ENCODE data around the gene MAP3K21. TPM values are rescaled to one million over a fixed set of nuclear protein-coding genes. Genes with fewer than 3 reads are reported as not detected.
A peak's percentile ranks its signal among the peaks of the same experiment; 100 is the strongest.

Gene MAP3K21
- total RNA-seq, 1 donor from 2014 or later = 0.67 TPM

DNA sequence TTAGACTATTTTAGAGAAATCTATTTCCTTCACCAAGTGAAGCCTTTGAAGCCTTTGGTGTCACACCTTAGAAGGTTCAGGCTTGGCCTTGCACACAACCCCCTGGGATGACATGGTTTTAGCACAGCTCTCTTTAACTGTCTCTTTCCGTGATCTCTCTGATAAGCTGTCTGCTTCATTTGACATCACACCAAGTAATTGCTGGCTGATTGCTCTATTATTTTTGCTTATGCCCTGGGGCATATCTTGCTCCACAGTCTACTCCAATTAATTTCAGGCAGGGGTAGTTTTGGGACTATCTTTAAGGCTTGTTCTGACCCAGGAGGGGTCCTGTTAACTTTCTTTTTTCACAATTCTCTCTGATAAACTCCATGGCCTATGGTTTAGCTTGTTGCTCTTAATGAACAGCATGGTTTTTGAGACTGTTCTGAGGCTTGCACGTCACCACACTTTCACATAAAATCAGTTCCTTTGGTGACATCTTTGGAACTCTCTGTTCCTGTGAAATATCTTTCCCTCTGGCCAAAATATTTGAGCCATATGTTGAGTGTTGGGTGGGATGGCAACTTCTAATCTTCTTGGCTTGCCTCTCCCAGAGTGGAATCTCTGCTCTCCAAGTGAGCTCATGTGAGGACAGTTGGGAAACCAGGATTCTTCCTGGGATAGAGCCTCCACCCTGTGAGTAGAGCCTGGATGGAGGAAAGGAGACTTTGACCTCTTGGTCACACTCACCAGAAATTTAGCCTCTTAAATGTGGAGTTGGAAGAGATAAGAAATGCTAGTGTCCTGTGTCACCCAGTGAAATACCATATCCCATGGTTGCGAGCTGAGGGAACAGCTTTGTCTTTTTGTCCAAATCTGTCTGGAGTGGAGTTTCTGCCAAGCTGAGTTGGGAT lies 63.6 kb downstream of the MAP3K21 start:
- TF ChIP-seq, protein P1, sequence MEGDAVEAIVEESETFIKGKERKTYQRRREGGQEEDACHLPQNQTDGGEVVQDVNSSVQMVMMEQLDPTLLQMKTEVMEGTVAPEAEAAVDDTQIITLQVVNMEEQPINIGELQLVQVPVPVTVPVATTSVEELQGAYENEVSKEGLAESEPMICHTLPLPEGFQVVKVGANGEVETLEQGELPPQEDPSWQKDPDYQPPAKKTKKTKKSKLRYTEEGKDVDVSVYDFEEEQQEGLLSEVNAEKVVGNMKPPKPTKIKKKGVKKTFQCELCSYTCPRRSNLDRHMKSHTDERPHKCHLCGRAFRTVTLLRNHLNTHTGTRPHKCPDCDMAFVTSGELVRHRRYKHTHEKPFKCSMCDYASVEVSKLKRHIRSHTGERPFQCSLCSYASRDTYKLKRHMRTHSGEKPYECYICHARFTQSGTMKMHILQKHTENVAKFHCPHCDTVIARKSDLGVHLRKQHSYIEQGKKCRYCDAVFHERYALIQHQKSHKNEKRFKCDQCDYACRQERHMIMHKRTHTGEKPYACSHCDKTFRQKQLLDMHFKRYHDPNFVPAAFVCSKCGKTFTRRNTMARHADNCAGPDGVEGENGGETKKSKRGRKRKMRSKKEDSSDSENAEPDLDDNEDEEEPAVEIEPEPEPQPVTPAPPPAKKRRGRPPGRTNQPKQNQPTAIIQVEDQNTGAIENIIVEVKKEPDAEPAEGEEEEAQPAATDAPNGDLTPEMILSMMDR (IDR thresholded peaks at IDR 0.05; ENCODE audit: unreplicated experiment) = no peak
- Mint-ChIP-seq H3K4me1 (ENCODE audit: unreplicated experiment) (no peaks in the 10 kb centered on the region), H3K4me3 (ENCODE audit: unreplicated experiment) (no peak overlapping the region)

DNA sequence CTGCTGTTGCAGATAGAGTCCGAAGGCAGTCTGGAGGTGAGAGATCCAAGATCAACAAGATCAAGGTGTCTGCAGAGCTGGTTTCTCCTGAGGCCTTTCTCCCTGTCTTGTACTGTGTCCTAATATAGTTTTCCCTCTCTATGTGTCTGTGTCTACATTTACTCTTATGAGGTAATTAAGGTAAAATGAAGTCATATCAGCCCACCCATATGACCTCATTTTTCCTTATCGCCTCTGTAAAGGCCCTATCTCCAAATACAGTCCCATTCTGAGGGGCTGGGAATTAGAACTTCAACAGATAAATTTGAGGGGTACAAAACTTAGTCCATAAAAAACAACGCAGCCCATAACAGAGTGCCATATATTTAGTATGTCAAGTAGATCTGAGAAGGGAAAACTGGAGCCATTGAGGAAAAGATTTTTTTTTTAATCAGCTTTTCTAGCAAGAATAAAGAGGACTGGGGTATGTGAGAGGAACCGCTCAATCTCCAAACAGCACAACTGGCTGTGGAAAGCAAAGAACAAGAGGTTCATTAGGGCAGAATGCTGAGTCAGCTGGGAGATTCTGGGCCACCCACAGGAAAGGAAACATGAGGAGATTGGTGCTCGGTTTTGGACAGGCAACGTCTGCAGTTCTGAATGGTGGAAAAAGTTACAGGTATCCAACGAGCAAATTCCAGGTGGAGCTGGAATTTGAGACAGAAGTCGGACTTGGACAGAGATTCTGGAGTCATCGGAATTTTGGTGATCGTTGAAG lies 65.7 kb downstream of the MAP3K21 start:
- Mint-ChIP-seq H3K4me1 (ENCODE audit: unreplicated experiment) (no peaks in the 10 kb centered on the region), H3K36me3 (ENCODE audit: low read depth, unreplicated experiment) (no peaks in the 10 kb centered on the region), H3K4me3 (ENCODE audit: unreplicated experiment) (no peak overlapping the region), H3K27ac (ENCODE audit: unreplicated experiment) (no peak overlapping the region), H3K27me3 (ENCODE audit: unreplicated experiment) (peaks cover 2% of the 10 kb centered on the region), H3K9me3 (ENCODE audit: unreplicated experiment) (no peaks in the 10 kb centered on the region)
- TF ChIP-seq, protein P1 (IDR thresholded peaks at IDR 0.05; ENCODE audit: unreplicated experiment) = no peak
- no peak for DNase-seq (ENCODE audit: low spot score)

More for the DNA sequence above, 63.6 kb downstream of the MAP3K21 start:
- H3K27me3 Mint-ChIP-seq (ENCODE audit: unreplicated experiment) = no peaks in the 10 kb centered on the region
- no peak overlapping the region for H3K27ac Mint-ChIP-seq (ENCODE audit: unreplicated experiment)
- DNase-seq (ENCODE audit: low spot score) = no peak
- H3K9me3 Mint-ChIP-seq (ENCODE audit: unreplicated experiment) = no peaks in the 10 kb centered on the region
- H3K36me3 Mint-ChIP-seq (ENCODE audit: low read depth, unreplicated experiment) = no peaks in the 10 kb centered on the region

DNA sequence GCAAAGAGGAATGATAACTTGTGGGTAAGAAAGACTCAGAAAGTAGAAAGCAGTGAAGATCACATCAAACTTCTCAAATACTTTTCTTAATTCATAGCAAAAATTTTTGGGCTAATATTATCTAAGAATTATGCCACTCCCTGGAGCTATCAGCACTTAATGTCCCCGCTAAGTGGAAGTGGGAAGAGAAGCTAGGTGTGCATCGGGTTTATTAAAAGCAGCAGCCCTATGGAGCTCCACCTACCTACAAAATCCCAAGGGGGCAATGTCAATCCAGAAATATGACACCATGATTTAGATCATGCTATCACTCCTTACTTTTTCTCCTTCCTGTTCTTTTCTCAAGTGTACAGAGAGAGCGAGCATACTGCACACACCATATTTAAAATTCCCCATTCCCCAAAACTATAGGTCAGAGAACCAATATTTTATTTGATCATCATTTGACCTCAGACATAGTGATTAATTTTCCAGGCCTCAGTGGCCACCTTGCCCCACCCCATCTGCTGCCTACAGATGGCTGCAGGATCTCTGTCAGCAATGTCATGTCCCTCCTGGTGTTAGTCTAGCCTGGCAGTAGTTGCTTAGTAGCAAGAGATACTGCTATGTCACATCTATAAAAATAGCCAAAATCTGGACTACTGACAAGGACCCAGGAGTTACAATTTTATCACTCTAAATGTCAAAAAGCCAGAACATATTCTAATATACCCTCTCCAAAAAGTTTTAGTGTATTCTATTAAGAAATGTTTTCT lies 66.6 kb downstream of the MAP3K21 start:
- no peaks in the 10 kb centered on the region for H3K4me1 Mint-ChIP-seq (ENCODE audit: unreplicated experiment)
- H3K36me3 Mint-ChIP-seq (ENCODE audit: low read depth, unreplicated experiment) = no peaks in the 10 kb centered on the region
- H3K9me3 Mint-ChIP-seq (ENCODE audit: unreplicated experiment) = no peaks in the 10 kb centered on the region
- H3K4me3 Mint-ChIP-seq (ENCODE audit: unreplicated experiment) = no peak overlapping the region
- no peak overlapping the region for H3K27ac Mint-ChIP-seq (ENCODE audit: unreplicated experiment)
- DNase-seq (ENCODE audit: low spot score) = no peak
- H3K27me3 Mint-ChIP-seq (ENCODE audit: unreplicated experiment) = peaks cover 2% of the 10 kb centered on the region
- TF ChIP-seq, protein P1 (IDR thresholded peaks at IDR 0.05; ENCODE audit: unreplicated experiment) = no peak

DNA sequence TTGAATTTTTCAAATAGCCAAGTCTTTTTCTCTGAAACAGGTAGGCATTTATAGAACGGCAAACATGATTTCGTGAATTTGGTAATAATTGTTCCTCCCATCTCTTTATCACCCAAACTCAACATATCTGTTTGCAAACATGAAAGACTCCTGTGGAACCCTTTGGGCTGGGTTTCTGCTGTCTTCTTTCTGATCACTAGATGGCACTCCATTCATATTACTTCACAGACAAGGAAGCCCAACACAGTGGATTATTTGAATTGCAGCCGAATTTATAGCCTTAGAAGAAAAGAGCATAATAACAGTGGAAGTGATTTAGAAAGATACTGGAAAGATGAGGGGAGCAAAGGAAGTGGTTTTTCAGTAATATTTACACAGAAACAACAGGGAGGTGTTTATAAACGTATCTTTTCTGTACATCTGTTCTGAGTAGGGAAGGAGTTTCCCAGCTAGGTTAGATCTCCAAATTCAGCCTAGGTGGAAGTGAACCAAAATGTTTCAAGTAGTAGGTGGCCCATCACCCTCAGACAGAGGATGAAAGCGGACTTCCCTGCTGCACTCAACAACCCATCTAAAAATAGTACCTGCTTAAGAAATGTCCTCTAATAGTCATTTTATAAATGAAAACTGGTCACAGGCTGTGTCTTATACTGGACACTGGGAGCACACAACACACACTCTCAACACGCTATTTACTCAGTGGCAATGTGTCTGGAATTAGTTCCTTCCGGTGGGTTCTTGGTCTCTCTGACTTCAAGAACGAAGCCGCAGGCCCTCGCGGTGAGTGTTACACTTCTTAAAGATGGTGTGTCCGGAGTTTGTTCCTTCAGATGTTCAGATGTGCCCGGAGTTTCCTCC lies 67.6 kb downstream of the MAP3K21 start:
- DNase-seq (ENCODE audit: low spot score) = peak; percentile 29
- Mint-ChIP-seq H3K4me3 (ENCODE audit: unreplicated experiment) (no peak overlapping the region), H3K27me3 (ENCODE audit: unreplicated experiment) (peaks cover 2% of the 10 kb centered on the region), H3K4me1 (ENCODE audit: unreplicated experiment) (no peaks in the 10 kb centered on the region), H3K36me3 (ENCODE audit: low read depth, unreplicated experiment) (no peaks in the 10 kb centered on the region), H3K27ac (ENCODE audit: unreplicated experiment) (no peak overlapping the region), H3K9me3 (ENCODE audit: unreplicated experiment) (no peaks in the 10 kb centered on the region)
- TF ChIP-seq, protein P1 (IDR thresholded peaks at IDR 0.05; ENCODE audit: unreplicated experiment) = peak; percentile 60
